Activated CD4-positive, alpha-beta T cell treated with anti-CD3 and anti-CD28 coated beads, Interleukin-2, amount 10 ng/mL, durations not matched to agents 7 days and 5 days (primary cell): Measurements from ENCODE around the gene MYCT1. TPM values are rescaled to one million over a fixed set of nuclear protein-coding genes. Genes with fewer than 3 reads are reported as not detected.

ENCODE experiments used
- CTCF ChIA-PET: fragments of 350-600 bp; sonication (Branson Sonifier 250); formaldehyde crosslinking; loops from one replicate; lab custom pipeline; 2021; ENCODE audit warnings: antibody characterized with exemption; lab: Charles Lee
- POLR2A ChIA-PET: fragments of 350-600 bp; sonication (Branson Sonifier 250); formaldehyde crosslinking; loops from one replicate; lab custom pipeline; 2021; ENCODE audit warnings: antibody characterized with exemption; lab: Charles Lee
- DNase-seq: peaks from one replicate; pipeline ENCODE4 v3.0.0-alpha.2; 2020
- H3K27ac Mint-ChIP-seq: one replicate; pipeline ENCODE4 v1.8.0; 2021; ENCODE audit warnings: mild to moderate bottlenecking, moderate library complexity, mixed read lengths
- H3K27me3 Mint-ChIP-seq: one replicate; pipeline ENCODE4 v1.8.0; 2021; ENCODE audit warnings: mixed read lengths
- H3K36me3 Mint-ChIP-seq: one replicate; pipeline ENCODE4 v1.8.0; 2021; ENCODE audit warnings: low read depth, mixed read lengths
- H3K4me1 Mint-ChIP-seq: one replicate; pipeline ENCODE4 v1.8.0; 2021; ENCODE audit warnings: mixed read lengths
- H3K4me3 Mint-ChIP-seq: one replicate; pipeline ENCODE4 v1.8.0; 2021; ENCODE audit warnings: mild to moderate bottlenecking, moderate library complexity, mixed read lengths
- H3K9me3 Mint-ChIP-seq: one replicate; pipeline ENCODE4 v1.8.0; 2021; ENCODE audit warnings: mixed read lengths
- total RNA-seq, 2 experiments: library from RNA; stranded (reverse); gene quantifications; one replicate each; pipeline ENCODE4 v1.2.3, GENCODE V29; 2021

The MYCT1 gene
- total RNA-seq, 2 experiments from 2014 or later, result not detected

GRCh38 chr6:152736687-152737273 is 39.1 kb downstream of the MYCT1 start:
- Mint-ChIP-seq H3K4me1 (no peaks in the 10 kb centered on the region), H3K4me3 (no peak overlapping the region), H3K9me3 (no peaks in the 10 kb centered on the region), H3K36me3 (no peaks in the 10 kb centered on the region), H3K27me3 (no peaks in the 10 kb centered on the region), H3K27ac (no peak overlapping the region)
- ChIA-PET CTCF (no interaction called here), POLR2A (no interaction called here)
- DNase-seq, result no peak

- no peaks in the 10 kb centered on the region for H3K27me3 Mint-ChIP-seq
- H3K9me3 Mint-ChIP-seq, result no peaks in the 10 kb centered on the region
- DNase-seq, result no peak
- no peaks in the 10 kb centered on the region for H3K36me3 Mint-ChIP-seq
- no peak overlapping the region for H3K4me3 Mint-ChIP-seq
- H3K27ac Mint-ChIP-seq, result no peak overlapping the region
- no peaks in the 10 kb centered on the region for H3K4me1 Mint-ChIP-seq
- ChIA-PET CTCF (interaction anchor here (1.3 kb wide), 1 partner anchor 17 kb away, joined by 3 read pairs; no protein-coding TSS in a partner anchor), POLR2A (no interaction called here)
These were observed 47.9 kb downstream of the MYCT1 start for GRCh38 chr6:152745509-152746171.

DNA sequence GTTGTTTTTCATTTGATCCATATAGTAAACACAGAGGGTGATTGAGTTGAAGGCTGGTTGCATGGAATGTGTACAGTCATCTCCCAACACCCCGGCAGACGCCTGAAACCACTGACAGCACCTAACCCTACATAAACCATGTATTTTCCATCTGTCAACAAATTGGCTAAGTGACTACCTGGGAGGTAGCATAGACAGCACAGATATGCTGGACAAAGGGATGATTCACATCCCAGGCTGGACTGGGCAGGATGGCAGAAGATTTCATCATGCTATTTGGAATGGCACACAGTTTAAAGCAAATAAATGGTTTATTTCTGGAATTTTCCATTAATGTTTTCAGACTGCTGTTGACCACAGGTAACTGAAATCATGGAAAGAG is 48.5 kb downstream of the MYCT1 start:
- DNase-seq, result no peak
- Mint-ChIP-seq H3K9me3 (no peaks in the 10 kb centered on the region), H3K4me1 (no peaks in the 10 kb centered on the region), H3K27ac (no peak overlapping the region), H3K4me3 (no peak overlapping the region), H3K27me3 (no peaks in the 10 kb centered on the region), H3K36me3 (no peaks in the 10 kb centered on the region)
- ChIA-PET CTCF (no interaction called here), POLR2A (no interaction called here)

DNA sequence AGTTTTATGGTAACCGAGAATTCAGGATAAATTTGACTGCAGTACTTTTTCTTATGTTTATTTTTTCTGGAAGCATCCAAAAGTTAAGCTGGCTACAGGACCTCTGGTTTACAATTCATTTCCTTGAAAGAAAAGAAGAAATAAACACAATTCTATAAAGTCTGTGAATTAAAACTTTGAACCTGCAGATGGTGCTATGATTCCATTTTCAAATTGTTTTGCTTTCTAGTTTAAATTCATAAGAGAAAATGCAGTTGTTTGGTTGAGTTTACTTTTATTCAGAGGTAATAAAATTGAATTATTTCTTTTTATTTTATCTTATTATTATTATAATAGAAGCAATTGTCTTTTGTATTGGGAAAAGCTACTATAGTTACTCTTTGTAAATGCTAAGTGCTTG is 51.1 kb downstream of the MYCT1 start:
- CTCF ChIA-PET, result no interaction called here
- POLR2A ChIA-PET, result no interaction called here
- no peaks in the 10 kb centered on the region for H3K27me3 Mint-ChIP-seq
- H3K4me1 Mint-ChIP-seq, result no peaks in the 10 kb centered on the region
- no peak overlapping the region for H3K27ac Mint-ChIP-seq
- H3K9me3 Mint-ChIP-seq, result no peaks in the 10 kb centered on the region
- DNase-seq, result no peak
- no peaks in the 10 kb centered on the region for H3K36me3 Mint-ChIP-seq
- no peak overlapping the region for H3K4me3 Mint-ChIP-seq

DNA sequence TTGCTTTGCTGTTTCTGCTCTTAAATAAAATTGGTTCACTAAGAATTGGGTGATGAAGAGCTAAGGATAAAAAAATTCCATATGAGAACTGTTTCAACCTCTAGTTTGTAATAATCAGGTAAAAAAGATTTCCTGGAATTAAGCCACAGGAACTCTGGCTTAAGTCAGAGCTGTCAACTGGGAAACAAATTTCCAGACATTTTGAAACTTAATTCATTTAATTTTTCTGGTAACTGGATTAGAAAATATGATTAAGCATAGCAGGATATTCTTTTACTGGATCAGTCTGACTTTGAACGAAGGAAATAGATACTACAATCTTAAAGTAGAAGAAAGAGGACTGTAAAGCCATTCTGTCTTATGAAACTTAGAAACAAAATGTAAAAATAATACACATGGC is 51.6 kb downstream of the MYCT1 start:
- Mint-ChIP-seq H3K27ac (no peak overlapping the region), H3K4me3 (no peak overlapping the region), H3K9me3 (no peaks in the 10 kb centered on the region), H3K27me3 (no peaks in the 10 kb centered on the region), H3K4me1 (no peaks in the 10 kb centered on the region), H3K36me3 (no peaks in the 10 kb centered on the region)
- DNase-seq, result no peak
- ChIA-PET CTCF (no interaction called here), POLR2A (no interaction called here)

DNA sequence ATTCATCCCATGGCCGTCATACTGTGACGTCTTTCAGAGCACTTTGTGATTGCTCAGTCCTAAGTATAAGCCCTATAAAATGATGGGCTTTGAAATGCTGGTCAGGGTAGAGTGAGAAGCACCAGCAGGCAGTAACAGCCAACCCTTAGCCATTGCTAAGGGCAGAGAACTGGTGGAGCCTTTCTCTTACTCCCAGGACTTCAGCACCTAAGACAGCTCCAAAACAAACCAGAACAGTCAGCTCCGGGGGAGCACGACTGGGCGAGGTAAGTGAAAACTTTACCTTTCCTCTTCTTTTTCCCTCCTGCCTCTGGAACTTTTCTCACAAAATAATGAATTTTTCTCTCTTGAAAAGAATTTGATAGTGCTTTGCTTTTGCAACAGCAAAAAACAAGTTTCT is 53.0 kb downstream of the MYCT1 start, which contains the start of gene VIP:
Gene VIP, plus strand, starts transcription at position 104 of the 400 bp plus-strand sequence. CDS start 1,381 bp downstream, outside the sequence.
- Mint-ChIP-seq H3K36me3 (no peaks in the 10 kb centered on the region), H3K27ac (no peak within 1 kb of the TSS), H3K4me3 (no peak within 1 kb of the TSS), H3K27me3 (no peaks in the 10 kb centered on the region), H3K4me1 (no peaks in the 10 kb centered on the region), H3K9me3 (no peaks in the 10 kb centered on the region)
- CTCF ChIA-PET, result no interaction called here
- DNase-seq, result peak; percentile 9
- POLR2A ChIA-PET, result no interaction called here

- H3K9me3 Mint-ChIP-seq, result no peaks in the 10 kb centered on the region
- no peaks in the 10 kb centered on the region for H3K36me3 Mint-ChIP-seq
- no peaks in the 10 kb centered on the region for H3K4me1 Mint-ChIP-seq
- DNase-seq, result no peak
- no peak overlapping the region for H3K27ac Mint-ChIP-seq
- POLR2A ChIA-PET, result no interaction called here
- H3K27me3 Mint-ChIP-seq, result no peaks in the 10 kb centered on the region
- no peak overlapping the region for H3K4me3 Mint-ChIP-seq
- CTCF ChIA-PET, result no interaction called here
These were observed 67.6 kb downstream of the MYCT1 start for GRCh38 chr6:152765331-152765730.

DNA sequence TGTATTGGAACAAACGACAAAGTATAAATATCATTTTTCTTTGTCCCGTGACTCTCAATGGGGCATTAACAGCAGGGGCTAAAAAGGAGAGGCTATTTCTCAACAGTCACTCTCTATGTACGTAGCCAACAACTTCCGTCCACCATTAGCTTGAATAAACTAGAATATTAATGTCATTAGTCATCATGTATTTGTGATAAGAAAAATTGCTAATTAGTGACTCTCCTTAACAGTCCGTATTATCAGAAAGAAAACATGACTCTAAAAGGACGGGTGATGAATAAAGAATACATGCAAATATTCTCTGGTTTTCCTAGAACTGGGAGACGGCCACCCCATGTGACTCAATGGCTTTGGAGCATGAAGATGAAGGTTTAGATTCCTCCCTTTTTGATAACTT is 71.5 kb downstream of the MYCT1 start:
- Mint-ChIP-seq H3K4me3 (no peak overlapping the region), H3K27ac (no peak overlapping the region), H3K4me1 (no peaks in the 10 kb centered on the region), H3K36me3 (no peaks in the 10 kb centered on the region), H3K27me3 (no peaks in the 10 kb centered on the region), H3K9me3 (no peaks in the 10 kb centered on the region)
- ChIA-PET POLR2A (no interaction called here), CTCF (no interaction called here)
- no peak for DNase-seq

- Mint-ChIP-seq H3K27ac (no peak overlapping the region), H3K4me3 (no peak overlapping the region), H3K9me3 (no peaks in the 10 kb centered on the region), H3K4me1 (no peaks in the 10 kb centered on the region), H3K27me3 (no peaks in the 10 kb centered on the region), H3K36me3 (no peaks in the 10 kb centered on the region)
- CTCF ChIA-PET, result no interaction called here
- POLR2A ChIA-PET, result no interaction called here
- no peak for DNase-seq
These were observed 72.3 kb downstream of the MYCT1 start for GRCh38 chr6:152769993-152770392.

- Mint-ChIP-seq H3K27ac (no peak overlapping the region), H3K36me3 (no peaks in the 10 kb centered on the region), H3K4me3 (no peak overlapping the region), H3K27me3 (no peaks in the 10 kb centered on the region), H3K9me3 (no peaks in the 10 kb centered on the region), H3K4me1 (no peaks in the 10 kb centered on the region)
- CTCF ChIA-PET, result no interaction called here
- POLR2A ChIA-PET, result no interaction called here
- DNase-seq, result no peak
These were observed 73.5 kb downstream of the MYCT1 start for GRCh38 chr6:152771061-152771687.

Other genes starting within 250 kb of the MYCT1 start
- gene SYNE1, start 60.5 kb upstream of the MYCT1 start, total RNA-seq, result 10 to 100 TPM; 98.4 to 99.3 TPM
- gene VIP, start 52.9 kb downstream of the MYCT1 start, total RNA-seq, result not detected